A673 (cell line): ENCODE measurements around the gene OR2V1. TPM values are rescaled to one million over a fixed set of nuclear protein-coding genes. Genes with fewer than 3 reads are reported as not detected.
"Not testable (repeated sequence)": the region's sequence is repeated elsewhere in the genome, so short reads cannot be mapped to it uniquely, and the experiment has no call there.

Experiments used
- BruUV-seq: library from RNA; stranded (reverse); fragments of 400-500 nt; replicated peaks from 2 replicates; lab custom pipeline; 2021; lab: Mats Ljungman, UMichigan
- CTCF ChIA-PET: fragments of 300-600 bp; sonication (Branson Sonifier 250); formaldehyde crosslinking; loops from one replicate; lab custom pipeline; 2022; ENCODE audit warnings: antibody characterized with exemption; lab: Charles Lee
- POLR2A ChIA-PET: fragments of 300-600 bp; sonication (Branson Sonifier 250); formaldehyde crosslinking; loops from one replicate; lab custom pipeline; 2022; ENCODE audit warnings: antibody characterized with exemption; ENCODE audit not compliant: low non-redundant PET; lab: Charles Lee
- DNase-seq: peaks from one replicate; pipeline ENCODE4 v3.0.0-alpha.2; 2015; ENCODE audit warnings: low spot score
- H3K27ac ChIP-seq: fragments of 200-600 bp; sonication (generic); 2 replicates; pipeline ENCODE4 v1.5.1; 2016; ENCODE audit warnings: mixed run types, low read depth, mild to moderate bottlenecking, mixed read lengths, antibody characterized with exemption, low read length; ENCODE audit not compliant: poor library complexity, severe bottlenecking
- H3K27me3 ChIP-seq: fragments of 200-600 bp; sonication (generic); replicated peaks from 2 replicates; pipeline ENCODE4 v1.6.1; 2017; ENCODE audit warnings: mixed run types, low read depth, mild to moderate bottlenecking, mixed read lengths, antibody characterized with exemption, low read length; ENCODE audit not compliant: insufficient read depth, poor library complexity
- H3K36me3 ChIP-seq: fragments of 200-600 bp; sonication (generic); 2 replicates; pipeline ENCODE4 v1.6.1; 2016; ENCODE audit warnings: mixed run types, mild to moderate bottlenecking, mixed read lengths, antibody characterized with exemption, low read length; ENCODE audit not compliant: insufficient read depth, poor library complexity, severe bottlenecking
- H3K4me1 ChIP-seq: fragments of 200-600 bp; sonication (generic); 2 replicates; pipeline ENCODE4 v1.6.1; 2017; ENCODE audit warnings: mixed run types, mild to moderate bottlenecking, mixed read lengths, antibody characterized with exemption, low read length; ENCODE audit not compliant: insufficient read depth, poor library complexity, severe bottlenecking
- H3K4me3 ChIP-seq: fragments of 200-600 bp; sonication (generic); 2 replicates; pipeline ENCODE4 v1.5.1; 2016; ENCODE audit warnings: low read depth, mixed run types, mild to moderate bottlenecking, mixed read lengths, low read length; ENCODE audit not compliant: poor library complexity, severe bottlenecking
- H3K9me3 ChIP-seq: fragments of 200-600 bp; sonication (generic); 2 replicates; pipeline ENCODE4 v1.6.1; 2016; ENCODE audit warnings: mixed run types, low read depth, mild to moderate bottlenecking, mixed read lengths, antibody characterized with exemption, low read length; ENCODE audit not compliant: poor library complexity, severe bottlenecking
- EZH2 ChIP-seq: fragments of 200-600 bp; sonication (generic); IDR thresholded peaks from 2 replicates; pipeline ENCODE4 v1.6.1; 2017; ENCODE audit warnings: borderline replicate concordance, low read depth, mild to moderate bottlenecking, mixed read lengths, antibody characterized with exemption, low read length; ENCODE audit not compliant: poor library complexity, severe bottlenecking
- intact Hi-C: fragments of 100-400 bp; cut with micrococcal nuclease; formaldehyde crosslinking; loops from one replicate; pipeline ENCODE4 v1.10.0; 2022; ENCODE audit not compliant: unreplicated experiment
- total RNA-seq: library from RNA; stranded (reverse); gene quantifications from 2 replicates; pipeline ENCODE4 v1.2.3, GENCODE V29; 2021
- TF ChIP-seq, protein P1 (sequence below): fragments of 300-800, 200-600 bp; sonication (generic); conservative IDR thresholded peaks from 2 replicates; pipeline ENCODE4 v1.5.1; 2017; ENCODE audit warnings: low read depth, mild to moderate bottlenecking, antibody characterized with exemption, low read length, moderate library complexity, mixed read lengths

The OR2V1 gene
- total RNA-seq, 1 experiment from 2014 or later, result not detected

DNA sequence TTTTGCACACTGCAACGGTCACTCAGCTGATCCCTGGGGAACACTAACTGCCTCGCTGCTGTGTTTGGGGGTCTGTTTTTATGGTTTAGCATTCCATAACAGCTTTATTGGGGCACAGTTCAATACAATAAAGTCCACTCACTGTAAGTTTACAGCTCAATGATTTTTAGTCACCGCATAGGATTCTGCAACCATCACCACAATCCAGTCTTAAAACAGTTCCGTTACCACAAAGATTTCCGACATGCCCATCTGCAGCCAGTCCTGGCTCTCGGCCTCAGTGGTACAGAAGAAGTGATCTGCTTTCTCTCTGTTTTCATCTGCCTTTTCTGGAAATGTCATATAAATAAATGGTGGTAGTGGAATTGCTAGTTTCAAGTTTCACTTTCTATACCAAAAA is 40.0 kb upstream of the OR2V1 start:
- no peaks in the 10 kb centered on the region for H3K27me3 ChIP-seq
- H3K27ac ChIP-seq, result no peak overlapping the region
- H3K4me1 ChIP-seq, result no peaks in the 10 kb centered on the region
- no peak overlapping the region for H3K4me3 ChIP-seq
- no peak for DNase-seq
- H3K9me3 ChIP-seq, result no peaks in the 10 kb centered on the region
- TF ChIP-seq, protein P1, sequence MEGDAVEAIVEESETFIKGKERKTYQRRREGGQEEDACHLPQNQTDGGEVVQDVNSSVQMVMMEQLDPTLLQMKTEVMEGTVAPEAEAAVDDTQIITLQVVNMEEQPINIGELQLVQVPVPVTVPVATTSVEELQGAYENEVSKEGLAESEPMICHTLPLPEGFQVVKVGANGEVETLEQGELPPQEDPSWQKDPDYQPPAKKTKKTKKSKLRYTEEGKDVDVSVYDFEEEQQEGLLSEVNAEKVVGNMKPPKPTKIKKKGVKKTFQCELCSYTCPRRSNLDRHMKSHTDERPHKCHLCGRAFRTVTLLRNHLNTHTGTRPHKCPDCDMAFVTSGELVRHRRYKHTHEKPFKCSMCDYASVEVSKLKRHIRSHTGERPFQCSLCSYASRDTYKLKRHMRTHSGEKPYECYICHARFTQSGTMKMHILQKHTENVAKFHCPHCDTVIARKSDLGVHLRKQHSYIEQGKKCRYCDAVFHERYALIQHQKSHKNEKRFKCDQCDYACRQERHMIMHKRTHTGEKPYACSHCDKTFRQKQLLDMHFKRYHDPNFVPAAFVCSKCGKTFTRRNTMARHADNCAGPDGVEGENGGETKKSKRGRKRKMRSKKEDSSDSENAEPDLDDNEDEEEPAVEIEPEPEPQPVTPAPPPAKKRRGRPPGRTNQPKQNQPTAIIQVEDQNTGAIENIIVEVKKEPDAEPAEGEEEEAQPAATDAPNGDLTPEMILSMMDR, result no peak
- TF ChIP-seq EZH2, result no peak
- POLR2A ChIA-PET, result no interaction called here
- no TSS peak for BruUV-seq
- CTCF ChIA-PET, result interaction anchor here (0.9 kb wide), 1 partner anchor 13 kb away, joined by 8 read pairs; no protein-coding TSS in a partner anchor
- intact Hi-C loops, result no loop called here
- H3K36me3 ChIP-seq, result no peaks in the 10 kb centered on the region

DNA sequence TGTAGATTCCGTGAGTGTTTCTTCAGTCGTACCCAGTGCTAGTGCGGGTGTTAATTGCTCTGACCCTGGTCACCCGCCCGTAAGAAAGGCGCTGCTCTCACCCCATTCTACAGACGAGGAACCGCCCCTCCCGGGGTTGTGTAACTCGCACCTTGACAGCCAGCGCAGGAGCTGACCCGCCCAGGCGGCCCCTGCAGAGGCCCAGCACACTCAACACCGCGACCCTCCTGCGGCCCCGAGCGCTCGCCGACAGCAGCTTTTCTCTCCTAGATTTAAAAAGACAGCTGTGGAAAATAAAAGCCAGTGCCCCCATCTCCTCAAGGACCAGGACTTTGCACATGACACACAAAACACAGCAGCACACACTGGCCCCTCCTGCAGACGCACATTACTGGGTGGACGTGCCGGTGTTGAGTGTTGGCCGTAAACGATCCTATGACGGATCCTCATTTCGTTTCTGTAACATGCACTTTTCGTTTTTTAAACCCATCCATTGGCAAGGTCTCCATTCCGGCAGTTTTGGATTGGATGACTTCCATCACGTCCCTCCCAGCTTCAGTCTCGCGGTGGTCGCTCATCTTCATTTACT is 39.4 kb upstream of the OR2V1 start:
- no peak for DNase-seq
- POLR2A ChIA-PET, result no interaction called here
- Histone ChIP-seq H3K36me3 (no peaks in the 10 kb centered on the region), H3K4me1 (no peaks in the 10 kb centered on the region), H3K27ac (no peak overlapping the region), H3K4me3 (peak overlapping the region; percentile 24), H3K9me3 (no peaks in the 10 kb centered on the region), H3K27me3 (no peaks in the 10 kb centered on the region)
- TF ChIP-seq, protein P1, result no peak
- no peak for TF ChIP-seq EZH2
- intact Hi-C loops, result no loop called here
- BruUV-seq, result no TSS peak
- CTCF ChIA-PET, result no interaction called here

DNA sequence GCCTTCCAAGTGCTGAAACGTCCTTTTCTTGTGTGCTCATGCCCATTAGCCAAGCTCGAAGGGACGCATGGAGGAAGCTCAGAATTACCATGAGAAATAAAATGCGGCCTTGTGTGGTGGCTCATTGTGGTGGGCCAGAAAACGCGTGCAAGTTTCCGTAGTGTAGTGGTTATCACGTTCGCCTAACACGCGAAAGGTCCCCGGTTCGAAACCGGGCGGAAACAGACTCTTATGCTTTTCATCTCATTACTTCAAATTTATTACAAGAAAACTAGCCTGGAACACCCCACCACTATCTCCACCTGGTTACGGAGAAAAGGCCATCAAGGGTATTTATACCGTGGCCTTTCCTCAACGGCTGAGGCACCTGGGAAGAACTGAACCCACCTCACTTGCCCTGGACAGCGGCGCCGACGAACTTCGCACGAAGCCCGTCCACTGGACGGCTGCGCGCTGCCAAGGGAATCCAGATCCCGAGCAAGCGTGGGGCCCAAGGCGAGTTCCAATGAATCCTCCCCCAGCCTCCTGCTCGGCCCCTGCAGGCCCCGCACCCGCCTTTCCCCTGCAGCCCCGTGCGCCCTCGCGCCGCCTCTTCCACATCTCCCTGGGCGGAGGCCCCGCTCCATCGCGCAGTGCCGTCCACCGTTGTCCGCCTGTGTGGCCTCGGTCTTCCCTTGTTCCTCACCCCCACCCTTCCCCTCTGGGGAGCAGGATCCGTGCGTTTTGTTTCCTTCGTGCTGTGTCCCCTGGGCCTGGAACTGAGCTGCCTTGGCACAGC is 38.7 kb upstream of the OR2V1 start:
- H3K9me3 ChIP-seq, CTCF ChIA-PET, POLR2A ChIA-PET, H3K36me3 ChIP-seq, H3K27me3 ChIP-seq, H3K27ac ChIP-seq, H3K4me1 ChIP-seq, intact Hi-C loops: not testable (repeated sequence)
- H3K4me3 ChIP-seq, result peak overlapping the region; percentile 24
- peak; percentile 77 for DNase-seq
- BruUV-seq, result TSS peak; percentile 99
